Suprapubic skin (tissue), 3 donors: ENCODE data around the gene FAP.

Experiments
- CTCF ChIP-seq, 2 donors: fragments of 200-600 bp in 1 of 2; fragments of 450-650 bp in 1 of 2; sonication (generic) in 1 of 2; IDR thresholded peaks; one replicate each; pipeline ENCODE4 v1.5.1; 2016 to 2019; ENCODE audit warnings: antibody characterized with exemption in 2 of 2, mild to moderate bottlenecking in 1 of 2, moderate library complexity in 1 of 2
- POLR2AphosphoS5 ChIP-seq, 3 donors: sonication (generic); formaldehyde crosslinking; IDR thresholded peaks; one replicate each; pipeline ENCODE4 v1.6.1; 2017; ENCODE audit warnings: antibody characterized with exemption in 3 of 3

GRCh38 chr2:162234620-162235462 lies 8.4 kb downstream of the FAP start:
- TF ChIP-seq CTCF (IDR thresholded peaks at IDR 0.05): no peak
- no peak for TF ChIP-seq POLR2AphosphoS5 (IDR thresholded peaks at IDR 0.05)
